ENCODE results near the gene SLC35A4.

Gene SLC35A4

GRCh38 chr5:140551872-140552271 is 12.8 kb upstream of the SLC35A4 start:
- no peak for TF ChIP-seq CTCF (IDR thresholded peaks at IDR 0.05; ENCODE audit: low read depth, low read length, missing control alignments)
- DNase-seq (ENCODE audit: low read depth) = no peak
- no peak overlapping the region for H3K4me3 ChIP-seq (ENCODE audit: low read depth, low read length)

GRCh38 chr5:140553657-140554056 is 11.0 kb upstream of the SLC35A4 start:
- TF ChIP-seq CTCF (IDR thresholded peaks at IDR 0.05; ENCODE audit: low read depth, low read length, missing control alignments) = no peak
- no peak for DNase-seq (ENCODE audit: low read depth)
- no peak overlapping the region; the same call in 1 of the 2 replicates for H3K4me3 ChIP-seq (ENCODE audit: low read depth, low read length)

GRCh38 chr5:140554454-140554853 is 10.2 kb upstream of the SLC35A4 start:
- no peak for DNase-seq (ENCODE audit: low read depth)

GRCh38 chr5:140555747-140556312 is 8.8 kb upstream of the SLC35A4 start:
- H3K4me3 ChIP-seq (ENCODE audit: low read depth, low read length) = peak overlapping the region; percentile 68
- DNase-seq (ENCODE audit: low read depth) = no peak

More at GRCh38 chr5:140554454-140554853, 10.2 kb upstream of the SLC35A4 start:
- no peak for TF ChIP-seq CTCF (IDR thresholded peaks at IDR 0.05; ENCODE audit: low read depth, low read length, missing control alignments)
- no peak overlapping the region; the same call in 1 of the 2 replicates for H3K4me3 ChIP-seq (ENCODE audit: low read depth, low read length)

GRCh38 chr5:140556438-140556837 is 8.2 kb upstream of the SLC35A4 start:
- no peak for DNase-seq (ENCODE audit: low read depth)
- peak overlapping the region; percentile 68 for H3K4me3 ChIP-seq (ENCODE audit: low read depth, low read length)
- TF ChIP-seq CTCF (IDR thresholded peaks at IDR 0.05; ENCODE audit: low read depth, low read length, missing control alignments) = no peak

More at GRCh38 chr5:140555747-140556312, 8.8 kb upstream of the SLC35A4 start:
- no peak for TF ChIP-seq CTCF (IDR thresholded peaks at IDR 0.05; ENCODE audit: low read depth, low read length, missing control alignments)

GRCh38 chr5:140557136-140557805 is 7.4 kb upstream of the SLC35A4 start, which contains the start of gene SRA1:
TSS of gene SRA1 (minus strand) at chr5:140557473. CDS start at chr5:140557452, 21 bp downstream.
- no peak for TF ChIP-seq CTCF (IDR thresholded peaks at IDR 0.05; ENCODE audit: low read depth, low read length, missing control alignments)
- peak within 1 kb of the TSS; percentile 68 for H3K4me3 ChIP-seq (ENCODE audit: low read depth, low read length)
- DNase-seq (ENCODE audit: low read depth) = peak; percentile 60

Data from GM12864 (cell line).